ENCODE results near the gene TMPRSS7. TPM values are rescaled to one million over a fixed set of nuclear protein-coding genes. Genes with fewer than 3 reads are reported as not detected.

TMPRSS7 gene
- total and polyA plus RNA-seq, 2 experiments from 2014 or later, result not detected

GRCh38 chr3:112030901-112031300 lies 3.6 kb upstream of the TMPRSS7 start:
- Mint-ChIP-seq H3K4me1 (peaks cover 6% of the 10 kb centered on the region; the same call in 2 of the 3 replicates), H3K9me3 (peaks cover 17% of the 10 kb centered on the region), H3K4me3 (no peak overlapping the region), H3K36me3 (ENCODE audit: low read depth) (peaks cover 14% of the 10 kb centered on the region), H3K27me3 (ENCODE audit: insufficient read depth, low read depth, poor library complexity) (peaks cover 7% of the 10 kb centered on the region), H3K27ac (no peak overlapping the region)
- Histone ChIP-seq H3K36me3 (ENCODE audit: insufficient read depth) (no peaks in the 10 kb centered on the region), H3K9me2 (ENCODE audit: insufficient read depth) (no peaks in the 10 kb centered on the region), H3K4me2 (no peak overlapping the region), H3K27me3 (ENCODE audit: insufficient read depth) (no peaks in the 10 kb centered on the region), H3K79me2 (replicated peaks; ENCODE audit: insufficient read depth) (no peaks in the 10 kb centered on the region), H4K20me1 (replicated peaks; ENCODE audit: insufficient read depth) (no peaks in the 10 kb centered on the region), H2AFZ (peak overlapping the region; percentile 20; the same call in 1 of the 2 replicates), H3K4me1 (ENCODE audit: insufficient read depth) (0 out of 2 replicates have a peak, but pooled peaks cover 3% of the 10 kb centered on the region), H3K4me3 (no peak overlapping the region), H3K27ac (ENCODE audit: low read depth) (no peak overlapping the region), H3F3A (replicated peaks; ENCODE audit: low read depth) (no peaks in the 10 kb centered on the region)
- no peak for ATAC-seq
- TF ChIP-seq ETS1 (IDR thresholded peaks at IDR 0.05) (no peak), CTCF (conservative IDR thresholded peaks at IDR 0.05; ENCODE audit: low read depth in 2 of 2) (no peak), REST (IDR thresholded peaks at IDR 0.05; ENCODE audit: unreplicated experiment) (no peak)
- DNase-seq (ENCODE audit: low spot score), result no peak

GRCh38 chr3:112032098-112032731 lies 2.3 kb upstream of the TMPRSS7 start:
- Mint-ChIP-seq H3K9me3 (peaks cover 30% of the 10 kb centered on the region), H3K27ac (no peak overlapping the region), H3K4me3 (no peak overlapping the region), H3K4me1 (peaks cover 12% of the 10 kb centered on the region), H3K27me3 (ENCODE audit: insufficient read depth, low read depth, poor library complexity) (peaks cover 7% of the 10 kb centered on the region), H3K36me3 (ENCODE audit: low read depth) (peaks cover 27% of the 10 kb centered on the region)
- Histone ChIP-seq H3K4me3 (no peak overlapping the region), H2AFZ (no peak overlapping the region), H3K79me2 (replicated peaks; ENCODE audit: insufficient read depth) (no peaks in the 10 kb centered on the region), H3K4me2 (no peak overlapping the region), H3K4me1 (ENCODE audit: insufficient read depth) (0 out of 2 replicates have a peak, but pooled peaks cover 3% of the 10 kb centered on the region), H3K36me3 (ENCODE audit: insufficient read depth) (no peaks in the 10 kb centered on the region), H4K20me1 (replicated peaks; ENCODE audit: insufficient read depth) (no peaks in the 10 kb centered on the region), H3F3A (replicated peaks; ENCODE audit: low read depth) (no peaks in the 10 kb centered on the region), H3K27me3 (ENCODE audit: insufficient read depth) (no peaks in the 10 kb centered on the region), H3K9me2 (ENCODE audit: insufficient read depth) (no peaks in the 10 kb centered on the region), H3K27ac (ENCODE audit: low read depth) (no peak overlapping the region)
- DNase-seq (ENCODE audit: low spot score), result no peak
- no peak for ATAC-seq
- no peak for TF ChIP-seq EZH2 (IDR thresholded peaks at IDR 0.05; ENCODE audit: low read depth, unreplicated experiment)
- TF ChIP-seq ZNF331 (CRISPR knock-in tag; IDR thresholded peaks at IDR 0.05; ENCODE audit: low read depth), result no peak
- no peak for TF ChIP-seq ETS1 (IDR thresholded peaks at IDR 0.05)
- TF ChIP-seq JUNB (IDR thresholded peaks at IDR 0.05; ENCODE audit: unreplicated experiment), result no peak

Measured in GM23338 (cell line).